Forelimb muscle (tissue), 1 donor: ENCODE data around the gene PPP1R1C. TPM values are rescaled to one million over a fixed set of nuclear protein-coding genes. Genes with fewer than 3 reads are reported as not detected.

Experiments used
- DNase-seq: peaks from one replicate; pipeline ENCODE4 v3.0.0-alpha.2; 2013; ENCODE audit warnings: low read depth
- polyA plus RNA-seq: library from polyadenylated mRNA; unstranded; fragments of 120-200 nt; gene quantifications from one replicate; pipeline ENCODE4 v1.2.1, GENCODE V29; 2013; ENCODE audit not compliant: insufficient read length

The PPP1R1C gene
- polyA plus RNA-seq, 1 donor = 0.34 TPM

DNA sequence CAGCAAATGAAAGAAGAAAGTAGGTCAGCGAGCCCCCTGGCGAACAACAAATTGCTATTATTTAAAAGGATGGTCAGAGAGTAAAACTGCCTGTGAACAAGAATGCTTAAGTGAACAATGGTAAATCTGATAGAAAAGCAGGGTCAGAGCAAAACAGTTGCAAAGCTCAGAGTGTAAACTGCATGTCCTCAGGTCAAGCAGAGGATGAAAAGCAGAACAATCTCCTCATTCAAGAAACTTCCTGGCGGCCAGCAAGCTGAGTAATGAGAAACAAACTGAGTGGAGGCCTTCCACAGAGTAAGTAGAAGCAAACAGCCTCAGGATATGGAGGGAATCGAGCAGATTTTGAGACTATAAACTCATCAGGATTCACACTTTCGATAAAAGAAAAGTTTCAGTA lies 117.9 kb downstream of the PPP1R1C start:
- no peak for DNase-seq

GRCh38 chr2:182110347-182110746 lies 124.7 kb downstream of the PPP1R1C start:
- no peak for DNase-seq

DNA sequence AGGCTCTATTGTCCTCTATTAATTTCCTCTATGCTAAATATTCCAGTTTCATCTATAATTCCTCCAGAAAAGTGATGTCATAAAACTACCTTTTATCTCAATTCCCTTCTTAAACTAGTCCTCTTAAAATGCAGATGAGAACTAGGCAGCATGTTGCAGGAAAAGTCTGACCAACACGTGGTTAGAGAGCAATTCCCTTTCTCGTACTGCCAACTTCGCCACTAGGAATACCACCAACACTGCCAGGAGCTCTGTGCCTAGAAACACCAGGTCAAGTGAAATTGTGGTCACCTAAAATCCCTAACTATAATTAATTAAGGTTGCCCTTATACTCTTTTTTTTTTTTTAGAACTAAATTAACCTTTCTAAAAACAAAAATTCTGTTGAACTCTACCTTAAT lies 127.7 kb downstream of the PPP1R1C start:
- no peak for DNase-seq

DNA sequence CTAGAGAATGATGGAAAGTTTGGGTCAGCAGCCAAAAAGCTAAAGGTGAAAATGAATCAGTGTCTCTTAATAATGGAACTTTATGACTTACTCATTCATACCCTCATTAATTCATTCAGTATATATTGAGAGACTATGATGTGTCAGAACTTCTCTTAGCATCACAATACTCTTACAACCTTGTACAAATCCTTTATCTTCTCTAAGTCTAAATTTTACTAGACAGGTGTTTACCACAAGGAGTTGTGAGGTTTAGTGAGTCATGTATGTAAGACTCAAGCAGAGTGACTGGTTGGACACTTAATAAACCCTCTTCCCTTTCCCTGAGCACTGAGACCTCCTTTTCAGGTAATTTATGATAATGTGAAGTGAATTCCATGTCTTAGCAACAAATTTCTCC lies 129.6 kb downstream of the PPP1R1C start:
- no peak for DNase-seq

- no peak for DNase-seq
Observed at GRCh38 chr2:182116774-182117173, 131.1 kb downstream of the PPP1R1C start.

GRCh38 chr2:182117196-182117595 lies 131.5 kb downstream of the PPP1R1C start:
- DNase-seq = no peak

GRCh38 chr2:182128821-182129707 lies 143.4 kb downstream of the PPP1R1C start:
- DNase-seq = no peak

DNA sequence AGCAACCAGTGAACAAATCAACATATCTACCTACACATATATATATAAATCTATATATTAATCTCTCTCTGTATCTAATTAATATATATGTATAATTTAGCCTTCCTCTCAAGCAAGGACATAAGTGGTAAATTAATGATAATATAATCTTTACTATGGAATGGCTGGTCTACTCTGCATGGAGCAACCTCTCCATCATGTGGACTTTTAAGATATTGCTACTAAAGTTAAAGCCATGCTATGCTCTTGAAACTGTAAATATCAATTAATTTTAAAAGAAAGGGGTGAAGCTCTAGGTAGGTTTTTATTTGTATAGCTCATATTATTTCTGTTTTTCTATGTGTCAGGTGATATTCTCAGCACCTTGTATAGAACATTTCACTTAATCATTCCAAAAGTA lies 147.0 kb downstream of the PPP1R1C start:
- no peak for DNase-seq

DNA sequence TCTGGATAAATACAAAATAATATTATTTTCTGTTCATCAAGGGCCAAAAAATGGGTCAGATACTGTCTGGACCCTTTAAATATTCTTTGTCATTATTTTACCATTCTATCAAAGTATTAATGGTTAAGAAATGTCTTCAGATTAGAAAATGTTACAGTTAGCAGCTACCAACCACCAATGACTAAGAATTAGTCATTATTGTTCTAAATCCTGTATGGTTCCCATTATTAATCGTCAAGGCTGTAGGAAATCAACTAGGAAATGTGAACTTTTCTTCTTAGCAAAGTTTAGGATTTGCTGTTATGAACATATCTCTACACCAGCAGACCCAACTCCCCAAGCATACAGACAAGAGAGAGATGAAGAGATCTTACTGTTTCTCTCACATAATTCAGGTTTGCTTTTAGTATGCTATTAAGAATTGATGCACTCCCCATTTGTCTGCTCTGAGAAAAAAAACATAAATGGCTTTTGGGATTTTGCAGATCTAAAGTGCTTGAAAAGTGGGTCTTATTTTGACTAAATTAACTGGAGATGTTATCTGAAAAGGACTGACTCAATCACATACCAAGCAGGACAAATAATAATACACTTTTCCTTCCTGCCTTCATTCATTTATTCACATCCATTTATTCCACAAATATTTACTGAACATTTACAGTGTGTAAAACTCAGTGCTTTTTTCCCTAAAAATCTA lies 147.7 kb downstream of the PPP1R1C start:
- no peak for DNase-seq

DNA sequence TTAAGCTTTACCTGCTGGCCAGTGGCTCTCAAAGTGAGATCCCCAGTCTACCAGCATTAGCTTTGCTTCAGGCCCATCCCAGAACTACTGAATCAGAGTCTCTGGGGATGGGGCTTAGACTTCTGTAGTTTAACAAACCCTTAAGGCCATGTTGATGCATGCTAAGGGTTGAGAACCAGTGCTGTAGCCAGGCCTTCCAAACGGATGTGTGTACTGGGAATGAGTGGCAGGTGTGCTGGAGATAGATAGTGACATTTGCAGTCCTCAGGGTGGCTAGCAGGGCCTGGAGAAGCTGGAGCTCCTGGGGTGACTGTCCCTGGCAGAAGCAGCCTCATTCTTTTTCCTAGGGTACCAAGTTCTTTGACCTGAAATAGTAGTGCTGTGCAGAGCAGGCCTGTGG lies 148.5 kb downstream of the PPP1R1C start:
- no peak for DNase-seq

DNA sequence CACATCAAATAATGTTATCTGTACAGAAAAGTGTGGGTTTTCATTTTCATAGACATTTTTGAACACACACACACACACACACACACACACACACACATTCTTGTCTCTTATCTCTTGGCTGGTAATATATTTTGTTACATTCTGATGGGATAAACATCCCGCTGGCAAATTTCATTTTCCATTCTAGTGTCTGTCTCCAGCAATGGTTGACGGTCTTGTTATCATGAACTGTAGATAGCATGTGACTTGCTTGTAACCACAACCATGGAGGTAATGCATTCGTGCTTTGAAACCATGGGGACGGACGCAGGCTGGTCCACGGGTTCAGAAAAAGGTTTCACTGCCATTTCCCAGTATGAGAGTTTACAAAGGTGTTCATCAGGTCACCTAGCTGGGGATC lies 156.4 kb downstream of the PPP1R1C start:
- DNase-seq = no peak

DNA sequence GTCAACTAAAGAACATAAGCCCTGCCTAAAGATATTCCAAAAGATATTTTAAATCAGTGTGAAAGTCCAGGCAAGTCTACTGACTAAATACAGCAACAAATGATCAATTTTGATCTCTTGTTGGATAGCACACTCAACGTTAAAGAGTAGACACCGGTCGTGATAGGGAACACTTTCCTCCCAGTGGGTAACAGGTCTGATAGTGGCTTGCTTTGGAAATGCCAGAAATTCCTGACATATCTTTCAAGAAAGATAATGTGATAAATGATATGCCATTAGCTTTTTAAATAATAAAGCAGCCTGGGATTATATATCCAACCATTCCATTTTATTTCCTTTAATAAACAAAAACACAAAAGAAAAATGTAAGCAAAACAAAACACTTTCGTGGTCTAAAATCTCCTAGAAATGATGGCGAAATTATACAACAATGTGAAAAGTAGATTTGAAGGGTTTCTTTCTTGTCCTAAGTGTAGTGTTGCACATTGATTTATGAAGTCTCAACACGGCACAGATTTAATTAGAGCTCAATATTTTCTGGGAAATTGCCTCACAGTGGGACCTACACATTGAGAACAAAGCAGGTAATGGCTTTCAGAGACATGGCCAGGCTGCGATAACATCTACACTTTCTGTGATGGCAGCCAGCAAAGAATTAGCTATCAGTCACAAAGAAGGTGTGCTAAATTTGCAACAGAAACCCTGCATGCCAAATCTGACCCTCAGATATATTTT lies 158.6 kb downstream of the PPP1R1C start:
- no peak for DNase-seq

GRCh38 chr2:182144776-182145165 lies 159.1 kb downstream of the PPP1R1C start:
- no peak for DNase-seq

DNA sequence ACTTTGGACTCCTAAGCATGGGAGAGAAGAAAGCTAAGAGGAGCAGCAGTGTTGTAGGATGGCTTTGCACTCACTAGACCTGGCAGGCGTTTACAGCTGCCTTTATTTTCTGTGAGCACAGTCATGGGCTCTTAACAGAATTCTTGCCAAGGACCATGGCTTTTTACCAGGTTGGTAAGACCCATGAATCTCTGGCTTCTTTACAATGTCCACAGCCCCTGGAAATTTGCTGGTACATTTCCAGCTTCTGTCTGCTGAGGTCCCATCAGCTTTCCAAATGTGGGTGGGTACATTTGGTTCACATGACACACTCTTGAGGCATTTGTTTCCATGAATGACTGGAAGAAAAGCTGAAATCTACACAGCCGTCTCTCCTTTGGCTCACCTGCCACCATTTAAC lies 162.7 kb downstream of the PPP1R1C start:
- DNase-seq = no peak

DNA sequence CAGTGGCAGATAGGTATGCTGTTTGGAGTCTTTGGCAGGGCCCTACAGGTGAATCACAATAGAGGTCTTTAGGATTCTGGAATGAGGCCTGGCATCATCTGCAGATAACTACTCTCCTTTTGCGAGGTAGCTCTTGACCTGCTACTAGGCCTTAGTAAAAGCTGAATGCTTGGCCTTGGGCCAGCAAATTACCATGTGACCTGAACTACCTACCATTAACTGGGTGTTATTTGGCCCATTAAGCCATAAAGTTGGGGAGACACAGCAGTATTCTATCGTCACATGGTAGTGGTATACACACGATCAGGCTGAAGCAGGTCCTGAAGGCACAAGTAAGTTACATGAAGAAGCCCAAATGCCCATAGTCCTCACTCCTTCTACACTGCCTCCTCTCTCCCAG lies 178.2 kb downstream of the PPP1R1C start:
- no peak for DNase-seq

- DNase-seq = no peak
Observed at GRCh38 chr2:182164686-182165085, 179.0 kb downstream of the PPP1R1C start.

DNA sequence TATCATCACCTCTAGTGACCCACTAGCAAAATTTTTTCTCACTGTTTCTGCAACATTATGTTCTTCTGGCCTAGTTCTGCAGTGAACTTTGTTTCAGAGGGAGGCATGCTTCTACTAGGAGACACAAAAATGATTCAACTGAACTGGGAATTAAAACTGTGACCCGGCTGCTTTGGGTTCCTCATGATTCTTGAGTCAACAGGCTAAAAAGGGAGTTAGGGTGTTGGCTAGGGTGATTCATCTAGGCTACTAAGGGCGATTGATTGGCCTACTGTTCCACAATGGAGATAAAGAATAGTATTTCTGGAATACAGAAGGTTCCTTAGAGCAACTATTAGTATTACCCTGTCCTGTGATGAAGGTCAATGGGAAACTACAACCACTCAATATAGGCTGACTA lies 179.5 kb downstream of the PPP1R1C start:
- no peak for DNase-seq

DNA sequence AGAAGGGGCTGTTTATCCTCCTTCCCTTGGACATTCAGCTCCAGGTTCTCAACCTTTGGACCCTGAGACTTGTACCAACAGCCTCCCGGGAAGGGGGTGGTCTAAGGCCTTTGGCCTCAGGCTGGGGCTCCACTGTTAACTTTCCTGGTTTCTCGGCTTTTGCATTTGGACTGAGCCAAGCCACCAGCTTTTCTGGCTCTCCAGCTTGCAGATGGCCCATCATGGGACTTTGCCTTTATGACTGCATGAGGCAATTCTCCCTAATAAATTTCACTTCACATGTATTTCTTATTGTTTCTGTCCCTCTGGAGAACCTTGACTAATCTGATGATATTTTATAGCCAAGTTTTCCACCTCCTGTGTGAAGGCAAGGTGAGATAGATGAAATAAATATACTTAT lies 180.8 kb downstream of the PPP1R1C start:
- no peak for DNase-seq

GRCh38 chr2:182166841-182167240 lies 181.2 kb downstream of the PPP1R1C start:
- DNase-seq = no peak
